IMR-90 (cell line): ENCODE data around the gene KDF1. TPM values are rescaled to one million over a fixed set of nuclear protein-coding genes. Genes with fewer than 3 reads are reported as not detected.

Source experiments
- ATAC-seq: fragments of 200-7000 bp; cut with Tn5 transposase; 2 replicates; pipeline ENCODE4 v1.9.1; 2020; ENCODE audit warnings: low read depth, mild to moderate bottlenecking, moderate library complexity
- BruUV-seq: library from RNA; stranded (reverse); fragments of 400-500 nt; replicated peaks from 2 replicates; lab custom pipeline; 2021; lab: Mats Ljungman, UMichigan
- CTCF ChIA-PET: fragments of 300-600 bp; formaldehyde crosslinking; extraction: SDS; loops from one replicate; lab custom pipeline; 2021; ENCODE audit warnings: antibody characterized with exemption; lab: Yijun Ruan, JAX
- POLR2A ChIA-PET: fragments of 300-600 bp; sonication (Branson Sonifier 250); formaldehyde crosslinking; loops from one replicate; lab custom pipeline; 2022; ENCODE audit warnings: antibody characterized with exemption; ENCODE audit not compliant: unreplicated experiment; lab: Charles Lee
- DNase-seq: peaks from one replicate; pipeline ENCODE4 v3.0.0; 2013
- H2AFZ ChIP-seq: replicated peaks from 2 replicates; pipeline ENCODE3; 2013; ENCODE audit warnings: low read length, mild to moderate bottlenecking; ENCODE audit not compliant: poor library complexity
- H2AK5ac ChIP-seq: 2 replicates; pipeline ENCODE4 v1.6.1; 2013; ENCODE audit warnings: low read depth, low read length, inconsistent platforms
- H2AK9ac ChIP-seq: replicated peaks from 2 replicates; pipeline ENCODE3; 2013; ENCODE audit warnings: mild to moderate bottlenecking, low read depth, low read length, moderate library complexity; ENCODE audit not compliant: poor library complexity
- H2BK120ac ChIP-seq: 2 replicates; pipeline ENCODE4 v1.6.1; 2013; ENCODE audit warnings: low read depth, low read length, inconsistent platforms
- H2BK15ac ChIP-seq: 3 replicates; pipeline ENCODE4 v1.6.1; 2013; ENCODE audit warnings: low read depth, low read length, inconsistent platforms
- H2BK20ac ChIP-seq: 2 replicates; pipeline ENCODE4 v1.6.1; 2013; ENCODE audit warnings: low read depth, mild to moderate bottlenecking, inconsistent platforms, low read length, moderate library complexity
- H2BK5ac ChIP-seq: 2 replicates; pipeline ENCODE4 v1.6.1; 2013; ENCODE audit warnings: mild to moderate bottlenecking, low read depth, low read length, inconsistent platforms; ENCODE audit not compliant: poor library complexity, severe bottlenecking
- H3K14ac ChIP-seq: replicated peaks from 2 replicates; pipeline ENCODE4 v1.6.1; 2013; ENCODE audit warnings: low read depth, low read length, inconsistent platforms
- H3K18ac ChIP-seq: 2 replicates; pipeline ENCODE4 v1.6.1; 2013; ENCODE audit warnings: low read depth, low read length, control low read depth
- H3K23ac ChIP-seq: 2 replicates; pipeline ENCODE4 v1.6.1; 2013; ENCODE audit warnings: low read depth, low read length, inconsistent platforms
- H3K27ac ChIP-seq: 2 replicates; pipeline ENCODE4 v1.5.1; 2013; ENCODE audit warnings: mild to moderate bottlenecking, control low read depth, low read length; ENCODE audit not compliant: insufficient read depth
- H3K27me3 ChIP-seq: 2 replicates; pipeline ENCODE4 v1.6.1; 2013; ENCODE audit warnings: low read length; ENCODE audit not compliant: control insufficient read depth, insufficient read depth
- H3K36me3 ChIP-seq: 2 replicates; pipeline ENCODE4 v1.6.1; 2013; ENCODE audit warnings: low read length, mixed read lengths; ENCODE audit not compliant: control insufficient read depth, insufficient read depth
- H3K4ac ChIP-seq: 2 replicates; pipeline ENCODE4 v1.6.1; 2013; ENCODE audit warnings: low read depth, low read length, inconsistent platforms
- H3K4me1 ChIP-seq: 2 replicates; pipeline ENCODE4 v1.6.1; 2013; ENCODE audit warnings: low read length, mixed read lengths; ENCODE audit not compliant: control insufficient read depth, insufficient read depth
- H3K4me2 ChIP-seq: 2 replicates; pipeline ENCODE4 v1.6.1; 2013; ENCODE audit warnings: low read depth, mild to moderate bottlenecking, control low read depth, low read length, moderate library complexity
- H3K4me3 ChIP-seq: 2 replicates; pipeline ENCODE4 v1.5.1; 2013; ENCODE audit warnings: low read depth, mild to moderate bottlenecking, control low read depth, low read length, moderate library complexity; ENCODE audit not compliant: insufficient read depth
- H3K56ac ChIP-seq: 2 replicates; pipeline ENCODE4 v1.6.1; 2013; ENCODE audit warnings: low read length, inconsistent platforms; ENCODE audit not compliant: insufficient read depth; ENCODE audit errors: extremely low read depth
- H3K79me1 ChIP-seq, 2 experiments: 2 replicates each; pipeline ENCODE4 v1.6.1; 2013; ENCODE audit warnings: low read length in 2 of 2, inconsistent platforms in 1 of 2, low read depth in 1 of 2
- H3K9ac ChIP-seq: 2 replicates; pipeline ENCODE4 v1.6.1; 2013; ENCODE audit warnings: low read depth, low read length, control low read depth
- H3K9me1 ChIP-seq: 2 replicates; pipeline ENCODE4 v1.6.1; 2013; ENCODE audit warnings: low read length, inconsistent platforms; ENCODE audit not compliant: insufficient read depth
- H3K9me3 ChIP-seq: 2 replicates; pipeline ENCODE4 v1.6.1; 2013; ENCODE audit warnings: low read length; ENCODE audit not compliant: control insufficient read depth, insufficient read depth
- H4K20me1 ChIP-seq: 2 replicates; pipeline ENCODE4 v1.6.1; 2013; ENCODE audit warnings: low read length, inconsistent platforms; ENCODE audit not compliant: insufficient read depth
- H4K5ac ChIP-seq: 2 replicates; pipeline ENCODE4 v1.6.1; 2013; ENCODE audit warnings: mild to moderate bottlenecking, low read depth, low read length, control low read depth
- H4K8ac ChIP-seq, 2 experiments: 2 replicates each; pipeline ENCODE4 v1.6.1; 2013; ENCODE audit warnings: low read depth in 2 of 2, low read length in 2 of 2, control low read depth in 1 of 2, inconsistent platforms in 1 of 2
- H4K91ac ChIP-seq: 2 replicates; pipeline ENCODE4 v1.6.1; 2013; ENCODE audit warnings: low read depth, low read length, inconsistent platforms; ENCODE audit not compliant: insufficient read depth
- CEBPB ChIP-seq: IDR thresholded peaks from 2 replicates; pipeline ENCODE4 v1.6.1; 2012; ENCODE audit warnings: low read depth, low read length, improper control_type of control experiment
- CHD1 ChIP-seq: IDR thresholded peaks from 2 replicates; pipeline ENCODE4 v1.6.1; 2012; ENCODE audit warnings: low read depth, low read length, improper control_type of control experiment
- CTCF ChIP-seq: conservative IDR thresholded peaks from 2 replicates; pipeline ENCODE4 v1.5.1; 2012; ENCODE audit warnings: mild to moderate bottlenecking, low read depth, low read length, improper control_type of control experiment
- ELK1 ChIP-seq: fragments of 150-350 bp; IDR thresholded peaks from 2 replicates; pipeline ENCODE4 v1.6.1; 2016; ENCODE audit warnings: low read depth, mild to moderate bottlenecking, low read length, moderate library complexity, borderline replicate concordance
- FOS ChIP-seq: fragments of 150-350 bp; IDR thresholded peaks from 2 replicates; pipeline ENCODE4 v1.6.1; 2016; ENCODE audit warnings: low read depth, low read length
- MXI1 ChIP-seq: IDR thresholded peaks from 2 replicates; pipeline ENCODE4 v1.6.1; 2012; ENCODE audit warnings: low read depth, mild to moderate bottlenecking, low read length, moderate library complexity, borderline replicate concordance
- POLR2A ChIP-seq: IDR thresholded peaks from 2 replicates; pipeline ENCODE4 v1.6.1; 2012; ENCODE audit warnings: mild to moderate bottlenecking, low read depth, low read length
- RAD21 ChIP-seq: IDR thresholded peaks from 2 replicates; pipeline ENCODE4 v1.6.1; 2012; ENCODE audit warnings: low read length, improper control_type of control experiment
- RCOR1 ChIP-seq: IDR thresholded peaks from 2 replicates; pipeline ENCODE4 v1.6.1; 2012; ENCODE audit warnings: mild to moderate bottlenecking, low read length, improper control_type of control experiment; ENCODE audit not compliant: insufficient replicate concordance
- RFX5 ChIP-seq: IDR thresholded peaks from 2 replicates; pipeline ENCODE4 v1.8.0; 2012; ENCODE audit warnings: low read depth, mild to moderate bottlenecking, low read length, moderate library complexity
- USF2 ChIP-seq: fragments of 150-350 bp; IDR thresholded peaks from 2 replicates; pipeline ENCODE4 v1.6.1; 2017; ENCODE audit warnings: mild to moderate bottlenecking, antibody characterized with exemption, low read length, low read depth
- WGBS, 2 experiments: methylation state at CpG; one replicate each; pipeline versions ENCODE4 v1.1.5 to v1.1.7; 2013; ENCODE audit warnings: missing lambda C conversion rate in 2 of 2; ENCODE audit not compliant: insufficient read length in 1 of 2; ENCODE audit errors: extremely low coverage in 2 of 2; 5-methylcytosine and 5-hydroxymethylcytosine counted together
- dilution Hi-C: fragments of 300-500 bp; cut with HindIII; formaldehyde crosslinking; loops from one replicate; pipeline ENCODE4 v1.14.3; 2018; ENCODE audit warnings: low sequenced_read_pairs; ENCODE audit not compliant: unreplicated experiment
- in situ Hi-C: fragments of 300-500 bp; cut with MboI; formaldehyde crosslinking; loops from 3 replicates; pipeline ENCODE4 v1.14.3; 2019; ENCODE audit warnings: low sequenced_read_pairs, inconsistent platforms, mixed read lengths
- intact Hi-C: fragments of 100-400 bp; cut with micrococcal nuclease; formaldehyde crosslinking; loops from 2 replicates; pipeline ENCODE4 v1.10.0; 2022
- polyA plus RNA-seq, 3 experiments: library from polyadenylated mRNA; depleted of rRNA; stranded (reverse); fragments of >200 nt; gene quantifications; 2 replicates each; pipeline ENCODE4 v1.2.3, GENCODE V29; 2012; ENCODE audit warnings: low replicate concordance in 1 of 3
- total RNA-seq: library from RNA; depleted of rRNA; stranded (reverse); fragments of >200 nt; gene quantifications from 2 replicates; pipeline ENCODE4 v1.2.3, GENCODE V29; 2012

Gene KDF1
- total and polyA plus RNA-seq, 2 of the 4 experiments (the other 2 are of a cell fraction): not detected

- H3K14ac ChIP-seq: no peak overlapping the region
- no peak overlapping the region for H4K91ac ChIP-seq
- no CpG with 5 or more reads among the region's 3 CpGs for WGBS, 2 experiments
- H3K27ac ChIP-seq: no peak overlapping the region
- no peak overlapping the region for H2BK15ac ChIP-seq
- dilution Hi-C loops: no loop called here
- DNase-seq: no peak
- no peak overlapping the region for H2AFZ ChIP-seq
- in situ Hi-C loops: no loop called here
- BruUV-seq: no TSS peak
- H3K18ac ChIP-seq: no peak overlapping the region
- H2BK120ac ChIP-seq: no peak overlapping the region
- POLR2A ChIA-PET: no interaction called here
- no peak overlapping the region for H3K23ac ChIP-seq
- H3K9me3 ChIP-seq: no peaks in the 10 kb centered on the region
- no peak overlapping the region for H4K8ac ChIP-seq
- no peak overlapping the region for H2AK9ac ChIP-seq
- no peak overlapping the region for H3K4ac ChIP-seq
- CTCF ChIA-PET: interaction anchor here (0.9 kb wide), 1 partner anchor 11 kb away, joined by 4 read pairs; no protein-coding TSS in a partner anchor
- no peak overlapping the region for H3K4me2 ChIP-seq
- 0 out of 2 replicates have a peak, but pooled peaks cover 3% of the 10 kb centered on the region for H3K9me1 ChIP-seq
- H2AK5ac ChIP-seq: no peak overlapping the region
- H4K20me1 ChIP-seq: no peaks in the 10 kb centered on the region
- no peak overlapping the region for H2BK20ac ChIP-seq
- no peaks in the 10 kb centered on the region for H3K79me1 ChIP-seq
- intact Hi-C loops: no loop called here
- no peak overlapping the region for H2BK5ac ChIP-seq
- H3K4me1 ChIP-seq: peaks cover 3% of the 10 kb centered on the region; the same call in 1 of the 2 replicates
- H3K56ac ChIP-seq: no peak overlapping the region
- H3K4me3 ChIP-seq: no peak overlapping the region
- H4K5ac ChIP-seq: no peak overlapping the region
- TF ChIP-seq CHD1 (no peak), USF2 (no peak), RAD21 (no peak), MXI1 (no peak), RCOR1 (no peak), ELK1 (no peak), FOS (no peak), CEBPB (no peak), CTCF (no peak), POLR2A (no peak), RFX5 (no peak)
- H3K27me3 ChIP-seq: no peaks in the 10 kb centered on the region
- no peak overlapping the region for H3K9ac ChIP-seq
- no peaks in the 10 kb centered on the region for H3K36me3 ChIP-seq
- no peak for ATAC-seq
Measured at GRCh38 chr1:26976621-26977510, 16.6 kb upstream of the KDF1 start.
